ENCODE measurements around the gene HS3ST5.

- no peak for TF ChIP-seq L3MBTL2 (conservative IDR thresholded peaks at IDR 0.05)
- no peak for TF ChIP-seq HDGF (IDR thresholded peaks at IDR 0.05; ENCODE audit: borderline replicate concordance)
- TF ChIP-seq BHLHE40 (IDR thresholded peaks at IDR 0.05; ENCODE audit: borderline replicate concordance) = no peak
- no peak for TF ChIP-seq ARNT (IDR thresholded peaks at IDR 0.05)
These were observed 209.0 kb downstream of the HS3ST5 start for GRCh38 chr6:114133816-114134215.
